Activated CD8-positive, alpha-beta memory T cell treated with anti-CD3 and anti-CD28 coated beads, Interleukin-2, amount 50 U/mL, for 4 hours (primary cell): ENCODE data around the gene HSPBP1.

Experiments used
- DNase-seq: peaks from one replicate; pipeline ENCODE4 v3.0.0-alpha.2; 2020

HSPBP1 gene

GRCh38 chr19:55273978-55274707, 5.8 kb downstream of the HSPBP1 start:
- DNase-seq, result no peak

GRCh38 chr19:55272142-55272541, 7.8 kb downstream of the HSPBP1 start:
- no peak for DNase-seq

DNA sequence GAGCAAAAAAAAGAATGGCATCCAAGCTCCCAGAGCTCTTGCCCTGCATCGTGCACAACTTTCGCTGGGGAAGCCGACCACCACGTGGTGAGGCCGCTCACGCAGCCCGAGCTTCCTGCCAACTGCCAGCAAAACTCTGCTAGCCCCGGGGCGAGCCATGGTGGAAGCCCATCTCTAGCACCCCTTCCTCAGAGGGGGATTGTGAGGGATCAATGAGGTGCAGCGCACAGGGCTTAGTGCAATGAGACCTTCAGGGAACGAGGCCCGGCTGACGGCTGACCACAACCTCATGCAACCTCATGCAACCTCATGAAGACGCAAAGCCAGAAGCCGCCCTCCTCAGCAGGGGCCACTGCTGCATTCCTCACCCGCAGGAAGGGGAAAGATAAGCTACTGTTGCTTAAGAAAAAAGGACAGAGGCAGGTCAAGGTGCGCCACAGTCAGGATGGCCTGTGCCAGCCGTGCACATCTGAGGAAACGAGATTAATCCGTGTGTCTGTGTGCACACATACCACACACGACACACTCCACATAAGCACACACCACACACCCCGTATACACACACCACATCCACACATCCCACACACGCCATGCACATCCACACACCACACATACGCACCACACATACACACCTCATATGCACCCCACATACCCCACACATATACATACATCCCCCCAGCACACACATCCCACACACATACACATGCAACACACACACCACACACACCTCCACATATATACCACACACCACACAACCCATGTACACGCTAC, 9.6 kb downstream of the HSPBP1 start:
- no peak for DNase-seq

GRCh38 chr19:55269299-55269698, 10.6 kb downstream of the HSPBP1 start:
- DNase-seq, result no peak

DNA sequence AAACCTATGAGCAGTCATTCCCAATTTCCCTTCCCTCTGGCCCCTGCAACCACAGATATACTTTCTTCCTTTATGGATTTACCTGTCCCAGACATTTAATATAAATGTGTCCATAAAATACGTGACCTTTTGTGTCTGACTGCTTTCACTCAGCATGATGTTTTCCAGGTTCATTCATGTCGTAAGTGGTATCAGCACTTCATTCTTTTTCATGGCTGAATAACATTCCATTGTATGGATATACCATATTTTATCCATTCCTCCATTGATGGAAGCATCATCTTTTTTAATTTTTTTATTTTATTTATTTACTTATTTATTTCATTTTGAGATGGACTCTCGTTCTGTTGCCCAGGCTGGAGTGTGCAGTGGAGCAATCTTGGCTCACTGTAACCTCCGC, 13.1 kb downstream of the HSPBP1 start:
- no peak for DNase-seq

DNA sequence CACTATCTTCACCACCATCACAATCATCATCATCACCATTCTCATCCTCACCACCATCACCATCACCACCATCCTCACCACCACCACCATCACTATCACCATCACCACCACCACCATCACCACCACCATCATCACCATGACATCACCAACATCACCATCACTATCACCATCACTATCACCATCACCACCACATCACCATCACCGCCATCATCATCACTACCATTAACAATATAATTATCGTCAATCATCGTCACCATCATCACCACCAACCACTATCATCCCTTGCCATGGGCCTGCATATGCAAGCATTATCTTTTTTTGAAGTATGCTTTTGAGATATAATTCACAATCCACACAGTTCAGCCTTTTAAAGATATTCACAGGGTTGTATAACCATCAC, 13.5 kb downstream of the HSPBP1 start:
- DNase-seq, result no peak

DNA sequence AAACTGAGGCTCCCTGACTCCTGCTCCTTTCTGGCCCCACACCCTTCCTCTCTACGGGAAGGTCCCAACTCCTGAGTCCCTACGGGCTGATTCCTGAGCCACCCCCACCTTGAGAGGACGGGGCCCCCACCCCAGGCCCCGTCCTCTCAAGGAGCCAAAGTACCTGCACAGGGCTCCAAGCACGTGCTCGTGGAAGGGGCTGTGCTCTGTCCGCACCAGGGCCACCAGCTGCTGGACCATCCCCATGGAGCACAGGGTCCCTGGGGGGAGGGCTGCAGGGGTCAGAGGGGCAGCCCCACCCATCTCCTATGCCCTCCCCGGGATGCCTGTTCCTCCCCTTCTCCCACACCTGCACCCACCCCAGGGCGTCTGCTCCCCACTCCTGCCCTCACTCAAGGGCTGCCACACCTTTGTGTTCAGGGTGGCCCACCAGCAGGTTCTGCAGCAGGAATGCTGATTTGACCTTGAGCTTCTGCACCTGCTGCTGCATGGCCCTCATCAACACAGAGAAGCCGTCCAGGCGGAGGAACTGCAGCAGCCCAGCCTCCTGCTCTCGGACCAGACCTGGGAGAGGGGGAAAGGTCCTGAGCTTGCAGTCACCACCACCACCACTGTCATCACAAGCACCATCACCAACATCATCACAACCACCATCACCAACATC, 14.1 kb downstream of the HSPBP1 start:
- no peak for DNase-seq

- no peak for DNase-seq
Measured at GRCh38 chr19:55265173-55265572, 14.7 kb downstream of the HSPBP1 start.

GRCh38 chr19:55264531-55264930, 15.4 kb downstream of the HSPBP1 start:
- DNase-seq, result no peak

DNA sequence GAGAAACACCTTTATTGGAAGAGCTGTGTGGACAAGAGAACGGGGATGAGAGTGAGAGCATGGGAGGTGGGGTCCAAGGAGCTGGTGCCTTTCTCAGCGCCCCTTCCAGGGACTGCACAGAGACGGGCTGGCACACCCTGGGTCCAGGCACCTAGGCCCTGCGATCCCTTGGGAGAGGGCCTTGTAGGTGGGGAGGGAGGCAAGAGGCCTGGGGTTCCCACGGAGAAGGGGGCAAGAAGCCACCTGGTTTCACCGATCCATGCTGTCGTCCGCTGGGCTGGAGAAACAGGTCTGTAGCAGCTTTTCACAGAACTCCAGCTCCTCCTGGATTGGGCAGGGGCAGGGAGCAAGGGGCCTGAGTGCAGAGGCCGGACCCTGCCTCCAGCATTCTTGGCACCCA, 17.6 kb downstream of the HSPBP1 start:
- DNase-seq, result no peak

DNA sequence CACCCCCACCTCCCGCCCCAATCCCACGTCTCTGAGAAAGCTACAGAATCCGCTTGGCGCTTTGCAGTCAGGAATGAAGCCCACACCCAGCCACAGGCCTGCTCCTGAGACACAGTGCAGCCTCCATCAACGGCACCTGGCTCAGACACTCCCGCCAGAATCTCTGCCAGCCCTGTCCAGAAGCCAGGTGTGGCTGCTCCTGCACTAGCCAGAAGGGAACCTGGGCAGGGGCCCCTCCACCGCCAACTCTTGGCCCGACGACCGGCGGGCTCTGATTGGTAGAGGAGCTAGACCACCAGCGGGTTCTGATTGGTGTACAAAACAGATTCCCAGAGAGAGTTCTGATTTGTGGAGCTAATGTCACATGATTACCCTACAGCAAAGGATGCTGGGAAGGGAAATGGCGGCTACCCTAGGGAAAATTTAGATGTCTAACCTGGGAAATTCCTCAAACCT, 18.2 kb downstream of the HSPBP1 start:
- no peak for DNase-seq

DNA sequence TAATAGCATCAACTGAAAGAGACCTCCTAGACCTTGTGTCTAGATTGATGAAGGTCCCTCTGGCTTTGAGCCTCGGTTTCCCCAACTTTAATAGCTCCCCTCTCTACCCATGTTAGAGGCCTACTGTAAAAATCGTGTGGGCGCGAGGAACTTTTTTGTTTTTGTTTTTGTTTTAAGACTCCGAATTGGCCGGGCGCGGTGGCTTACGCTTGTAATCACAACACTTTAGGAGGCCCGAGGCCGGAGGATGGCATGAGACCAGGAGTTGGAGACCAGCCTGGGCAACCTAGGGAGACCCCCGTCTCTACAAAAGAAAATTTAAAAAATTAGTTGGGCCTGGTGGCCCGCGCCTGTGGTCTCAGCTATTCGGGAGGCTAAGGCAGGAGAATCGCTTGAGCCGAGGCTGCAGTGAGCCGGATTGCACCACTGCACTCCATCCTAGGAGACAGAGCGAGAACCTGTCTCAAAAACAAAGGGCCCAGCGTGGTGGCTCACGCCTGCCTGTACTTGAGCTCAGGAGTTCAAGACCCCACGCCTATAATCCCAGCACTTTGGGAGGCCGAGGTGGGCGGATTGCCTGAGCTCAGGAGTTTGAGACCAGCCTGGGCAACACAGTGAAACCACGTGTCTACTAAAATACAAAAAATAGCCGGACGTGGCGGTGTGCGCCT, 20.2 kb downstream of the HSPBP1 start:
- no peak for DNase-seq

- DNase-seq, result peak; percentile 93
Measured at GRCh38 chr19:55258828-55259539, 20.9 kb downstream of the HSPBP1 start, which contains the start of gene PPP6R1. PPP6R1 (minus strand) TSS chr19:55259017; CDS start chr19:55247103, 11,914 bp downstream.

GRCh38 chr19:55258476-55258827, 21.5 kb downstream of the HSPBP1 start:
- peak; percentile 59 for DNase-seq

DNA sequence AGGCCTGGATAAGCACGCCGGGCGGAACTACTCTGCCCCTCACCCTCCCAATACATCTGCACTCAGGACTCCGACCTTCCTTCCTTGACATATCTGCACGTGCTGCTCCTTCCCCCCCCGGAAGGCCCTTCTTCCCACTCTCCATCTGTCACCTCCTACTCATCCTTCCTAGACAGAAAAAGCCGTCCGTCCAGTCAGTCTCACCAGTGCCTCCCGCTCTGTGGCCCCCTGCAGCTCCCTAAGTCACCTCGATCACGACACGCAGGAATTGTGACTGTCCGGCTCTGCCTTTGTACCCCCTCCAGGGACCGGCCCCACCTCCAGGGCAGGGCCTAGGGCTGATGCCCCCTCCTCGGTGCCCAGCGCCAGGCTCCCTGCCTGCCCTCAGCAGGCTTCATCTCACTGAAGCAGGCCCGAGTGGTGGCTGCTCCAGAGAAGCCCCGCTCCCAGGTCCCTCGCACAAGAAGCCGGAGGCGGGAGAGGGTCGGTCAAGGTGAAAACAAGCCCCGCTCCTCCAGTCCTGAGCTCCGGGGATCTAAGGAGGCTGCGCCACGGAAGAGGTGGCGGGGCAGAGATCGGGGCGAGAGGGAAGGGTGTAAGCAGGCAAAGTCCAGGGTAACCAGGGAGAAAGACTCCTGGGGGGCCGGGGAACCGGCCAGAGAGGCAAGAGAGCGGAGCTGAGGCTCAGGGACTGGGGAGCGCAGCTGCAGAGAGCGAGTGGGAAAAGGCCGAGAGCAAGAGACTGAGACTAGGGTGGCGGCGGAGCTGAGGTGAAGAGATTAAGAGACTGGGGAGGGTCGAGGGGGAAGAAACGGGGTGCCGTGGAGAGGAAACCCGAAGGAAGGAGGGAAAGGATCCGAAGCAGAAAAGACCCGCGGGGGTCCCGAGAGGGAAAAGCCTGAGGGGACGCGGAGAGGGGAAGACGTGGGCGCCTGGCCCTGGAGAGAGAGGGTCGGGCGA, 22.2 kb downstream of the HSPBP1 start:
- DNase-seq, result no peak

GRCh38 chr19:55256562-55257460, 23.1 kb downstream of the HSPBP1 start:
- no peak for DNase-seq

- DNase-seq, result peak; percentile 57
Measured at GRCh38 chr19:55255618-55256423, 24.1 kb downstream of the HSPBP1 start.

DNA sequence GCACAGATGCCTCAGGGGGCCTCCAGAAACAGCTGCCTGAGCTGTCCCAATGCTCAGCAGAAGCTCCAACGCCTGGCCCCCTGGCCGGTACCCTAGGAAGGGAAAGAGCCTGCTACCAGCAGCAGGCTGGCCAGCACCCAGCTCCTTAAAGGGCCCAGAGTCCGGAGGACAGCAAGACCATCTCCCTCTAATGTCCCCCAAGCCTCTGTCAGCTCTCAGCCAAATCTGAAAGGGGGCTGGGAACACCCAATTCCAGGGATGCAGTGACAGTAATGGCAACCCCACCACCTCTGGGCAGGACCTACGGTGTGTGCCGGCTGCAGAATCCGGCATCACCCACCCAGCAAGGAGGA, 25.3 kb downstream of the HSPBP1 start:
- DNase-seq, result no peak

DNA sequence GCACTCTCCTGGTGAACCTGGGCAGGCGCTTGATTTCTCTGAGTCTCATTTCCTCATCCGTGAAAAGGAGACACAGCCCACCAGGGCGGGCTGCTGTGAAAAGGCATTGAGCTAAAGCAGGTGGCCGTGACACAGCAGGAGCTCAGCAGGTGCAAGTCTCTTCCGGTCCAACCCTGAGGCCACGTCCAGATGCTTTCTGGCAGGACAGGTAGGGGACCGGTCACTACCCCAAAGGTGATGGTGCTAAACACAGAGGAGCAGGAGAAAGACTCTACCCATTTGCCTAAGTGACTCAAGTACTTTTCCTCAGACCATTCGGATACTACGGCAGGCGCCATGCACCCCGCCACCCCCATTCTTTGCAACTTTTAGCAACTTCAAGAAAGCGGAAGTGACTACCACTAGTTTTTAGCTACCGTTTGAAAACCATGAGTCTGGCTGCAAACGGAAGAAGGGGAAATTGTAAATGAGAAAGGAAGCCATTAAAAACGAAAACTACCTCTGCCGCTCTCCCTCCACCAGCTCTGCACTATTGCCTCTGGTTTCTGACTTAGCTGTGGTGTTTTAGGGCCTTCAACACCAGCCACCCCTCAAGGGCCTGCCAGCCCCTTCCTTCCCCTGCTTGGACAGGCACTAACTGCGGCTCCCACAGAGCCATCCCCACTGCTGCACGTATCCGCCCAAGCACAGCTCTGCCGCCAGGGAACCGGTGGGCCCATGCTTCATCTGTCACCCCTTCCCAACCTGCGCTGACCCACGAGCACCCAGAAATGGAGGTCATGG, 25.9 kb downstream of the HSPBP1 start:
- peak; percentile 62 for DNase-seq
